ENCODE measurements around the gene OR6B1.

The OR6B1 gene

GRCh38 chr7:144057954-144058353 is 57.8 kb downstream of the OR6B1 start:
- Histone ChIP-seq H3K9me3 (ENCODE audit: control insufficient read depth, insufficient read depth, low read length) (no peaks in the 10 kb centered on the region), H3K4me1 (ENCODE audit: control insufficient read depth, insufficient read depth, low read length) (no peaks in the 10 kb centered on the region), H3K9ac (ENCODE audit: low read depth, low read length) (no peak overlapping the region), H3K4me3 (ENCODE audit: low read depth, low read length) (no peak overlapping the region), H3K27me3 (ENCODE audit: control insufficient read depth, insufficient read depth, low read length) (no peaks in the 10 kb centered on the region), H3K36me3 (ENCODE audit: control insufficient read depth, insufficient read depth, low read length) (no peaks in the 10 kb centered on the region)

Data from iPS-15b (cell line).